Measurements from ENCODE around the gene SLC15A3.

GRCh38 chr11:60891103-60891741 is 60.8 kb downstream of the SLC15A3 start:
- TF ChIP-seq CTCF (IDR thresholded peaks at IDR 0.05) (no peak), POLR2A (IDR thresholded peaks at IDR 0.05) (no peak)
